Stimulated activated naive CD8-positive, alpha-beta T cell treated with anti-CD3 and anti-CD28 coated beads, Interleukin-15, amount 100 ng/mL, for 72 hours (primary cell): ENCODE results near the gene PLEKHJ1.

Experiments used
- ATAC-seq: fragments of 150-1000 bp; cut with Tn5 transposase; 2 replicates; pipeline ENCODE4 v1.10.0; 2021; ENCODE audit warnings: mild to moderate bottlenecking, moderate library complexity
- DNase-seq, 2 donors: peaks; one replicate each; pipeline ENCODE4 v3.0.0; 2021 to 2022
- H3K27ac Mint-ChIP-seq, 2 donors: one replicate each; pipeline ENCODE4 v1.8.0; 2022; ENCODE audit warnings: mild to moderate bottlenecking in 2 of 2, mixed read lengths in 2 of 2, moderate library complexity in 2 of 2
- H3K27me3 Mint-ChIP-seq: one replicate; pipeline ENCODE4 v1.8.0; 2022; ENCODE audit warnings: mixed read lengths
- H3K4me1 Mint-ChIP-seq: one replicate; pipeline ENCODE4 v1.8.0; 2022; ENCODE audit warnings: mild to moderate bottlenecking, mixed read lengths
- H3K4me3 Mint-ChIP-seq, 2 donors: one replicate each; pipeline ENCODE4 v1.8.0; 2022; ENCODE audit warnings: mild to moderate bottlenecking in 2 of 2, mixed read lengths in 2 of 2, moderate library complexity in 1 of 2
- H3K9me3 Mint-ChIP-seq, 2 donors: one replicate each; pipeline ENCODE4 v1.8.0; 2022; ENCODE audit warnings: mixed read lengths in 2 of 2

The PLEKHJ1 gene

GRCh38 chr19:2273356-2274184 is 37.4 kb upstream of the PLEKHJ1 start:
- H3K27me3 Mint-ChIP-seq = no peaks in the 10 kb centered on the region
- DNase-seq = peak; percentile 90 to 91

GRCh38 chr19:2271234-2272103 is 35.3 kb upstream of the PLEKHJ1 start:
- H3K9me3 Mint-ChIP-seq = no peaks in the 10 kb centered on the region

More at GRCh38 chr19:2273356-2274184, 37.4 kb upstream of the PLEKHJ1 start:
- Mint-ChIP-seq H3K27ac (peak overlapping the region; percentile 49 to 99), H3K4me1 (peaks cover 42% of the 10 kb centered on the region), H3K9me3 (no peaks in the 10 kb centered on the region), H3K4me3 (peak overlapping the region; percentile 84 to 90)
- ATAC-seq = peak; percentile 84

GRCh38 chr19:2270423-2271233 is 34.5 kb upstream of the PLEKHJ1 start:
- H3K4me1 Mint-ChIP-seq = peaks cover 61% of the 10 kb centered on the region
- H3K27ac Mint-ChIP-seq = peak overlapping the region; percentile 87 to 100
- H3K27me3 Mint-ChIP-seq = no peaks in the 10 kb centered on the region
- H3K4me3 Mint-ChIP-seq = peak overlapping the region; percentile 84 to 90
- no peaks in the 10 kb centered on the region for H3K9me3 Mint-ChIP-seq
- DNase-seq = peak; percentile 80 to 86
- peak; percentile 39 for ATAC-seq

More at GRCh38 chr19:2271234-2272103, 35.3 kb upstream of the PLEKHJ1 start:
- no peak for DNase-seq
- Mint-ChIP-seq H3K4me1 (peaks cover 56% of the 10 kb centered on the region), H3K27ac (peak overlapping the region; percentile 91 to 100), H3K27me3 (no peaks in the 10 kb centered on the region), H3K4me3 (peak overlapping the region; percentile 84 to 90)
- no peak for ATAC-seq

- no peaks in the 10 kb centered on the region for H3K9me3 Mint-ChIP-seq
- DNase-seq (peak in 1 of 2 donors; percentile 46), ATAC-seq (no peak)
- peak overlapping the region; percentile 96 to 100 for H3K27ac Mint-ChIP-seq
- H3K4me1 Mint-ChIP-seq = peaks cover 58% of the 10 kb centered on the region
- H3K4me3 Mint-ChIP-seq = peak overlapping the region; percentile 84 to 90
- H3K27me3 Mint-ChIP-seq = no peaks in the 10 kb centered on the region
These were observed 34.0 kb upstream of the PLEKHJ1 start for GRCh38 chr19:2270157-2270422.

- peaks cover 52% of the 10 kb centered on the region for H3K4me1 Mint-ChIP-seq
- peak overlapping the region; percentile 96 to 100 for H3K27ac Mint-ChIP-seq
- peak; percentile 99 to 100 for DNase-seq
- peak; percentile 74 for ATAC-seq
- no peaks in the 10 kb centered on the region for H3K27me3 Mint-ChIP-seq
- no peaks in the 10 kb centered on the region for H3K9me3 Mint-ChIP-seq
- H3K4me3 Mint-ChIP-seq = peak overlapping the region; percentile 84 to 90
These were observed 33.4 kb upstream of the PLEKHJ1 start for GRCh38 chr19:2269244-2270156.

- Mint-ChIP-seq H3K9me3 (no peaks in the 10 kb centered on the region), H3K27me3 (no peaks in the 10 kb centered on the region), H3K4me3 (peak overlapping the region; percentile 84 to 90), H3K4me1 (peaks cover 46% of the 10 kb centered on the region), H3K27ac (peak overlapping the region; percentile 61 to 82)
- peak; percentile 0 for ATAC-seq
- DNase-seq = no peak
These were observed 32.7 kb upstream of the PLEKHJ1 start for GRCh38 chr19:2268861-2269243.

GRCh38 chr19:2268480-2268830 is 32.3 kb upstream of the PLEKHJ1 start:
- Mint-ChIP-seq H3K27ac (peak overlapping the region in 1 of 2 donors; percentile 27), H3K27me3 (no peaks in the 10 kb centered on the region), H3K4me1 (peaks cover 42% of the 10 kb centered on the region), H3K4me3 (peak overlapping the region; percentile 84 to 90), H3K9me3 (no peaks in the 10 kb centered on the region)
- ATAC-seq (no peak), DNase-seq (no peak)

GRCh38 chr19:2266183-2266993 is 30.3 kb upstream of the PLEKHJ1 start:
- Mint-ChIP-seq H3K27me3 (no peaks in the 10 kb centered on the region), H3K4me3 (peak overlapping the region; percentile 44 to 56), H3K9me3 (no peaks in the 10 kb centered on the region), H3K27ac (peak overlapping the region; percentile 37 to 89), H3K4me1 (peaks cover 21% of the 10 kb centered on the region)
- DNase-seq (peak in 1 of 2 donors; percentile 52), ATAC-seq (peak; percentile 14)

- H3K27ac Mint-ChIP-seq = no peak overlapping the region
These were observed 25.5 kb upstream of the PLEKHJ1 start for GRCh38 chr19:2261438-2262172.

GRCh38 chr19:2260341-2260805 is 24.2 kb upstream of the PLEKHJ1 start:
- Mint-ChIP-seq H3K9me3 (no peaks in the 10 kb centered on the region), H3K27me3 (no peaks in the 10 kb centered on the region), H3K4me3 (no peak overlapping the region), H3K27ac (no peak overlapping the region), H3K4me1 (peaks cover 39% of the 10 kb centered on the region)
- no peak for DNase-seq
- ATAC-seq = no peak

More at GRCh38 chr19:2261438-2262172, 25.5 kb upstream of the PLEKHJ1 start:
- no peak overlapping the region for H3K4me3 Mint-ChIP-seq
- ATAC-seq = peak; percentile 61
- no peaks in the 10 kb centered on the region for H3K27me3 Mint-ChIP-seq
- H3K4me1 Mint-ChIP-seq = peaks cover 35% of the 10 kb centered on the region
- H3K9me3 Mint-ChIP-seq = no peaks in the 10 kb centered on the region
- peak; percentile 50 to 63 for DNase-seq

GRCh38 chr19:2259336-2259735 is 23.2 kb upstream of the PLEKHJ1 start:
- H3K27ac Mint-ChIP-seq = peak overlapping the region in 1 of 2 donors; percentile 57

GRCh38 chr19:2255982-2256685 is 20.0 kb upstream of the PLEKHJ1 start, which contains the start of gene JSRP1:
TSS of gene JSRP1 (minus strand) at chr19:2256417. CDS start at chr19:2255314, 1,103 bp downstream.
- peaks cover 17% of the 10 kb centered on the region for H3K27me3 Mint-ChIP-seq
- H3K9me3 Mint-ChIP-seq = no peaks in the 10 kb centered on the region
- H3K27ac Mint-ChIP-seq = peak within 1 kb of the TSS; percentile 8 to 99
- ATAC-seq (no peak), DNase-seq (no peak)
- peak within 1 kb of the TSS; percentile 32 to 70 for H3K4me3 Mint-ChIP-seq
- H3K4me1 Mint-ChIP-seq = peaks cover 64% of the 10 kb centered on the region

More at GRCh38 chr19:2259336-2259735, 23.2 kb upstream of the PLEKHJ1 start:
- H3K4me1 Mint-ChIP-seq = peaks cover 43% of the 10 kb centered on the region
- no peaks in the 10 kb centered on the region for H3K27me3 Mint-ChIP-seq
- peak overlapping the region in 1 of 2 donors; percentile 35 for H3K4me3 Mint-ChIP-seq
- ATAC-seq (no peak), DNase-seq (no peak)
- no peaks in the 10 kb centered on the region for H3K9me3 Mint-ChIP-seq
